Measurements from ENCODE around the gene BCS1L. TPM values are rescaled to one million over a fixed set of nuclear protein-coding genes. Genes with fewer than 3 reads are reported as not detected.

BCS1L gene
- polyA plus RNA-seq, 1 of the 3 experiments (the other 2 are of a cell fraction), result 47.5 TPM

- Histone ChIP-seq H4K20me1 (ENCODE audit: insufficient read depth) (no peaks in the 10 kb centered on the region), H3K79me2 (ENCODE audit: insufficient read depth) (no peaks in the 10 kb centered on the region), H3K9ac (no peak overlapping the region), H3K36me3 (replicated peaks in 1 of 2; ENCODE audit: control insufficient read depth in 1 of 2, insufficient read depth in 2 of 2, low read length in 1 of 2) (peaks cover 0 to 2% of the 10 kb centered on the region in 2 experiments), H3F3A (replicated peaks; ENCODE audit: insufficient read depth) (no peaks in the 10 kb centered on the region), H3K27ac (ENCODE audit: low read depth in 2 of 2, low read length in 1 of 2) (no peak overlapping the region), H3K27me3 (ENCODE audit: insufficient read depth) (no peaks in the 10 kb centered on the region), H3K9me2 (no peaks in the 10 kb centered on the region), H2AFZ (ENCODE audit: low read depth) (0 out of 2 replicates have a peak overlapping the region, but pooled peaks have one; percentile 41), H3K9me3 (no peaks in the 10 kb centered on the region), H3K4me2 (no peak overlapping the region), H3K4me3 (ENCODE audit: low read depth in 2 of 2, low read length in 1 of 2) (no peak overlapping the region), H3K4me1 (ENCODE audit: control insufficient read depth in 1 of 2, insufficient read depth in 2 of 2, low read depth in 1 of 2, low read length in 1 of 2) (no peaks in the 10 kb centered on the region)
- no peak for DNase-seq
- CTCF ChIA-PET, result interaction anchor here (1.2 kb wide), 1 partner anchor 17 kb away, joined by 4 read pairs; no protein-coding TSS in a partner anchor
- 91% methylated on average over 7 of the region's 7 CpGs for WGBS (ENCODE audit: low lambda C conversion rate)
- TF ChIP-seq FOSL2 (IDR thresholded peaks at IDR 0.05; ENCODE audit: borderline replicate concordance, low read depth) (no peak), SIN3A (IDR thresholded peaks at IDR 0.05; ENCODE audit: borderline replicate concordance, low read depth, low read length) (no peak), JUND (IDR thresholded peaks at IDR 0.05) (no peak), NFIC (IDR thresholded peaks at IDR 0.05; ENCODE audit: borderline replicate concordance) (no peak), TEAD4 (IDR thresholded peaks at IDR 0.05; ENCODE audit: borderline replicate concordance, insufficient read depth) (no peak), MAX (IDR thresholded peaks at IDR 0.05; ENCODE audit: low read depth) (no peak), MEF2A (IDR thresholded peaks at IDR 0.05; ENCODE audit: borderline replicate concordance, low read depth) (no peak)
- POLR2A ChIA-PET, result no interaction called here
Measured at GRCh38 chr2:218622606-218623365, 36.7 kb upstream of the BCS1L start.

DNA sequence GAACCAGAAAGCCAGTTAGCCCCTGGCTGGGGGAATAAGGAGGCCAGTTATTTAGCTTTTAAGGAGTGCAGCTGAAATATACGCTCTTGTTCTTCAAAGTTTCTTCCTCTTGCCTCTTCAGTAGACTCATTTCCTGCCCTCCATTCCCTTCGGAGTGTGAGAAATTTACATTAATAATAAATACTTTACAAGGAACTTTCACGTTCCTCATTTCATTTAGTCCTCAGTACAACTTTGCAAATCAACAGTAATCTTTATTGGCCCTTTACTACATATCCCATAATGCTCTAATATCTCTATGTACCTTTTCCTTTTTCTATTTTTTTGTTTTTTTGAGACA lies 36.1 kb upstream of the BCS1L start:
- Histone ChIP-seq H3K27me3 (ENCODE audit: insufficient read depth) (no peaks in the 10 kb centered on the region), H3K9me3 (no peaks in the 10 kb centered on the region), H3K27ac (ENCODE audit: low read depth in 2 of 2, low read length in 1 of 2) (no peak overlapping the region), H3K9me2 (no peaks in the 10 kb centered on the region), H3K4me1 (ENCODE audit: control insufficient read depth in 1 of 2, insufficient read depth in 2 of 2, low read depth in 1 of 2, low read length in 1 of 2) (no peaks in the 10 kb centered on the region), H3K4me3 (ENCODE audit: low read depth in 2 of 2, low read length in 1 of 2) (no peak overlapping the region), H2AFZ (ENCODE audit: low read depth) (0 out of 2 replicates have a peak overlapping the region, but pooled peaks have one; percentile 41), H3K4me2 (no peak overlapping the region), H3K36me3 (replicated peaks in 1 of 2; ENCODE audit: control insufficient read depth in 1 of 2, insufficient read depth in 2 of 2, low read length in 1 of 2) (peaks cover 0 to 2% of the 10 kb centered on the region in 2 experiments), H3K79me2 (ENCODE audit: insufficient read depth) (no peaks in the 10 kb centered on the region), H4K20me1 (ENCODE audit: insufficient read depth) (no peaks in the 10 kb centered on the region), H3K9ac (no peak overlapping the region), H3F3A (replicated peaks; ENCODE audit: insufficient read depth) (no peaks in the 10 kb centered on the region)
- WGBS (ENCODE audit: low lambda C conversion rate), result 94% methylated on average over 3 of the region's 3 CpGs
- ChIA-PET CTCF (no interaction called here), POLR2A (no interaction called here)
- DNase-seq, result no peak
- TF ChIP-seq EP300 (IDR thresholded peaks at IDR 0.05; ENCODE audit: borderline replicate concordance in 1 of 2, low read depth in 1 of 2, low read length in 1 of 2), result no peak
- TF ChIP-seq, protein P1, sequence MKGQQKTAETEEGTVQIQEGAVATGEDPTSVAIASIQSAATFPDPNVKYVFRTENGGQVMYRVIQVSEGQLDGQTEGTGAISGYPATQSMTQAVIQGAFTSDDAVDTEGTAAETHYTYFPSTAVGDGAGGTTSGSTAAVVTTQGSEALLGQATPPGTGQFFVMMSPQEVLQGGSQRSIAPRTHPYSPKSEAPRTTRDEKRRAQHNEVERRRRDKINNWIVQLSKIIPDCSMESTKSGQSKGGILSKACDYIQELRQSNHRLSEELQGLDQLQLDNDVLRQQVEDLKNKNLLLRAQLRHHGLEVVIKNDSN (IDR thresholded peaks at IDR 0.05; ENCODE audit: borderline replicate concordance, low read depth), result no peak
- TF ChIP-seq RCOR1 (IDR thresholded peaks at IDR 0.05; ENCODE audit: low read length), result no peak
- no peak for TF ChIP-seq USF2 (IDR thresholded peaks at IDR 0.05; ENCODE audit: borderline replicate concordance, low read depth, low read length)
- TF ChIP-seq RXRA (IDR thresholded peaks at IDR 0.05; ENCODE audit: borderline replicate concordance, low read depth), result no peak
- TF ChIP-seq SIN3A (IDR thresholded peaks at IDR 0.05; ENCODE audit: borderline replicate concordance, low read depth, low read length), result no peak
- TF ChIP-seq NRF1 (IDR thresholded peaks at IDR 0.05; ENCODE audit: low read depth, low read length), result no peak
- TF ChIP-seq GABPA (IDR thresholded peaks at IDR 0.05; ENCODE audit: low read depth), result no peak
- TF ChIP-seq, protein P2, sequence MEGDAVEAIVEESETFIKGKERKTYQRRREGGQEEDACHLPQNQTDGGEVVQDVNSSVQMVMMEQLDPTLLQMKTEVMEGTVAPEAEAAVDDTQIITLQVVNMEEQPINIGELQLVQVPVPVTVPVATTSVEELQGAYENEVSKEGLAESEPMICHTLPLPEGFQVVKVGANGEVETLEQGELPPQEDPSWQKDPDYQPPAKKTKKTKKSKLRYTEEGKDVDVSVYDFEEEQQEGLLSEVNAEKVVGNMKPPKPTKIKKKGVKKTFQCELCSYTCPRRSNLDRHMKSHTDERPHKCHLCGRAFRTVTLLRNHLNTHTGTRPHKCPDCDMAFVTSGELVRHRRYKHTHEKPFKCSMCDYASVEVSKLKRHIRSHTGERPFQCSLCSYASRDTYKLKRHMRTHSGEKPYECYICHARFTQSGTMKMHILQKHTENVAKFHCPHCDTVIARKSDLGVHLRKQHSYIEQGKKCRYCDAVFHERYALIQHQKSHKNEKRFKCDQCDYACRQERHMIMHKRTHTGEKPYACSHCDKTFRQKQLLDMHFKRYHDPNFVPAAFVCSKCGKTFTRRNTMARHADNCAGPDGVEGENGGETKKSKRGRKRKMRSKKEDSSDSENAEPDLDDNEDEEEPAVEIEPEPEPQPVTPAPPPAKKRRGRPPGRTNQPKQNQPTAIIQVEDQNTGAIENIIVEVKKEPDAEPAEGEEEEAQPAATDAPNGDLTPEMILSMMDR (IDR thresholded peaks at IDR 0.05), result no peak
- TF ChIP-seq JUND (IDR thresholded peaks at IDR 0.05), result no peak
- TF ChIP-seq, protein P3, sequence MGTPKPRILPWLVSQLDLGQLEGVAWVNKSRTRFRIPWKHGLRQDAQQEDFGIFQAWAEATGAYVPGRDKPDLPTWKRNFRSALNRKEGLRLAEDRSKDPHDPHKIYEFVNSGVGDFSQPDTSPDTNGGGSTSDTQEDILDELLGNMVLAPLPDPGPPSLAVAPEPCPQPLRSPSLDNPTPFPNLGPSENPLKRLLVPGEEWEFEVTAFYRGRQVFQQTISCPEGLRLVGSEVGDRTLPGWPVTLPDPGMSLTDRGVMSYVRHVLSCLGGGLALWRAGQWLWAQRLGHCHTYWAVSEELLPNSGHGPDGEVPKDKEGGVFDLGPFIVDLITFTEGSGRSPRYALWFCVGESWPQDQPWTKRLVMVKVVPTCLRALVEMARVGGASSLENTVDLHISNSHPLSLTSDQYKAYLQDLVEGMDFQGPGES (IDR thresholded peaks at IDR 0.05; ENCODE audit: low read depth, low read length), result no peak
- no peak for TF ChIP-seq REST (IDR thresholded peaks at IDR 0.05; ENCODE audit: low read depth, low read length)
- TF ChIP-seq POLR2AphosphoS5 (IDR thresholded peaks at IDR 0.05; ENCODE audit: low read depth, low read length), result no peak
